OCI-LY7 (cell line): ENCODE results near the gene HOXA4. TPM values are rescaled to one million over a fixed set of nuclear protein-coding genes. Genes with fewer than 3 reads are reported as not detected.

Source experiments
- BruUV-seq: library from RNA; stranded (reverse); fragments of 400-500 nt; replicated peaks from 2 replicates; lab custom pipeline; 2021; lab: Mats Ljungman, UMichigan
- CTCF ChIA-PET: fragments of 300-600 bp; sonication (Branson Sonifier 250); formaldehyde crosslinking; loops from one replicate; lab custom pipeline; 2022; ENCODE audit warnings: antibody characterized with exemption; ENCODE audit not compliant: unreplicated experiment; lab: Charles Lee
- POLR2A ChIA-PET: fragments of 300-600 bp; sonication (Branson Sonifier 250); formaldehyde crosslinking; loops from one replicate; lab custom pipeline; 2022; ENCODE audit warnings: antibody characterized with exemption; lab: Charles Lee
- DNase-seq: peaks from one replicate; pipeline ENCODE4 v3.0.0-alpha.2; 2015; ENCODE audit warnings: low spot score
- H2AFZ ChIP-seq: fragments of 200-600 bp; sonication (generic), shearing (Covaris generic); 2 replicates; pipeline ENCODE4 v1.6.1; 2014; ENCODE audit warnings: mild to moderate bottlenecking, antibody characterized with exemption, low read length, moderate library complexity
- H3K27ac ChIP-seq: fragments of 200-600 bp; sonication (generic); 2 replicates; pipeline ENCODE4 v1.5.1; 2014; ENCODE audit warnings: mixed run types, low read depth, mild to moderate bottlenecking, moderate library complexity, low read length, inconsistent platforms; ENCODE audit not compliant: poor library complexity, severe bottlenecking
- H3K36me3 ChIP-seq: fragments of 200-600 bp; sonication (generic); 2 replicates; pipeline ENCODE4 v1.6.1; 2014; ENCODE audit warnings: mild to moderate bottlenecking, antibody characterized with exemption, low read length, moderate library complexity, mixed read lengths; ENCODE audit not compliant: insufficient read depth
- H3K4me1 ChIP-seq: fragments of 200-600 bp; sonication (generic); 2 replicates; pipeline ENCODE4 v1.5.1; 2014; ENCODE audit warnings: mild to moderate bottlenecking, low read length; ENCODE audit not compliant: insufficient read depth, poor library complexity, severe bottlenecking
- H3K4me2 ChIP-seq: fragments of 200-600 bp; sonication (generic); 2 replicates; pipeline ENCODE4 v1.6.1; 2014; ENCODE audit warnings: mild to moderate bottlenecking, low read length
- H3K4me3 ChIP-seq: fragments of 200-600 bp; sonication (generic); 2 replicates; pipeline ENCODE4 v1.5.1; 2014; ENCODE audit warnings: mild to moderate bottlenecking, low read depth, low read length; ENCODE audit not compliant: poor library complexity, severe bottlenecking
- H3K79me2 ChIP-seq: fragments of 200-600 bp; sonication (generic); 2 replicates; pipeline ENCODE4 v1.6.1; 2016; ENCODE audit warnings: low read depth, mild to moderate bottlenecking, low read length, moderate library complexity, mixed read lengths; ENCODE audit not compliant: insufficient read depth
- H3K9me2 ChIP-seq: fragments of 200-600 bp; sonication (generic); 2 replicates; pipeline ENCODE4 v1.6.1; 2016; ENCODE audit warnings: mild to moderate bottlenecking, low read length, mixed read lengths; ENCODE audit not compliant: insufficient read depth
- H3K9me3 ChIP-seq: fragments of 200-600 bp; sonication (generic); 2 replicates; pipeline ENCODE4 v1.6.1; 2014; ENCODE audit warnings: mild to moderate bottlenecking, mixed run types, low read length, mixed read lengths
- H4K20me1 ChIP-seq: fragments of 200-600 bp; sonication (generic); 2 replicates; pipeline ENCODE4 v1.6.1; 2014; ENCODE audit warnings: mild to moderate bottlenecking, antibody characterized with exemption, low read length, moderate library complexity, mixed read lengths; ENCODE audit not compliant: insufficient read depth
- CTCF ChIP-seq: fragments of 200-600 bp; sonication (generic); conservative IDR thresholded peaks from 2 replicates; pipeline ENCODE4 v1.5.1; 2014; ENCODE audit warnings: mild to moderate bottlenecking, antibody characterized with exemption, low read length, moderate library complexity, mixed read lengths
- EZH2phosphoT487 ChIP-seq: fragments of 200-600 bp; sonication (generic); IDR thresholded peaks from 2 replicates; pipeline ENCODE4 v1.6.1; 2018; ENCODE audit warnings: low read depth, borderline replicate concordance, mild to moderate bottlenecking, mixed run types, antibody characterized with exemption, low read length, moderate library complexity, mixed read lengths
- intact Hi-C: fragments of 100-400 bp; cut with micrococcal nuclease; formaldehyde crosslinking; loops from one replicate; pipeline ENCODE4 v1.10.0; 2022; ENCODE audit not compliant: unreplicated experiment
- total RNA-seq, 2 experiments: library from RNA; depleted of rRNA in 1 of 2; stranded (reverse); fragments of >200 nt in 1 of 2; shearing (Covaris generic) in 1 of 2; gene quantifications; 2 replicates each; pipeline ENCODE4 v1.2.3, GENCODE V29; 2014 to 2022

The HOXA4 gene
- total RNA-seq, 2 experiments from 2014 or later: 2.0 TPM; not detected in 1

GRCh38 chr7:27171325-27171636, 40.7 kb upstream of the HOXA4 start:
- no peak for DNase-seq
- intact Hi-C loops: no loop called here
- Histone ChIP-seq H3K36me3 (no peaks in the 10 kb centered on the region), H3K27ac (no peak overlapping the region), H3K4me3 (no peak overlapping the region), H3K9me2 (no peaks in the 10 kb centered on the region), H3K79me2 (no peaks in the 10 kb centered on the region), H4K20me1 (no peaks in the 10 kb centered on the region), H3K4me1 (no peaks in the 10 kb centered on the region), H3K9me3 (no peaks in the 10 kb centered on the region), H2AFZ (no peak overlapping the region), H3K4me2 (no peak overlapping the region)
- no peak for TF ChIP-seq EZH2phosphoT487
- no peak for TF ChIP-seq CTCF
- ChIA-PET POLR2A (no interaction called here), CTCF (no interaction called here)
- BruUV-seq: no TSS peak

- no peaks in the 10 kb centered on the region for H3K36me3 ChIP-seq
- no peak for DNase-seq
- no peaks in the 10 kb centered on the region for H3K9me3 ChIP-seq
- H3K79me2 ChIP-seq: no peaks in the 10 kb centered on the region
- ChIA-PET POLR2A (interaction anchor here (0.6 to 1.1 kb wide), 2 partner anchors 39 to 1243 kb away, joined by 3 read pairs; no protein-coding TSS in a partner anchor), CTCF (no interaction called here)
- intact Hi-C loops: no loop called here
- H3K4me3 ChIP-seq: no peak overlapping the region
- H3K27ac ChIP-seq: no peak overlapping the region
- H2AFZ ChIP-seq: no peak overlapping the region
- H3K4me1 ChIP-seq: no peaks in the 10 kb centered on the region
- BruUV-seq: no TSS peak
- H4K20me1 ChIP-seq: no peaks in the 10 kb centered on the region
- no peaks in the 10 kb centered on the region for H3K9me2 ChIP-seq
- TF ChIP-seq EZH2phosphoT487 (no peak; the same call in 1 of the 2 replicates), CTCF (no peak)
- no peak overlapping the region for H3K4me2 ChIP-seq
Measured at GRCh38 chr7:27170426-27171324, 40.1 kb upstream of the HOXA4 start.
